ENCODE results near the gene OGFR.

OGFR gene

DNA sequence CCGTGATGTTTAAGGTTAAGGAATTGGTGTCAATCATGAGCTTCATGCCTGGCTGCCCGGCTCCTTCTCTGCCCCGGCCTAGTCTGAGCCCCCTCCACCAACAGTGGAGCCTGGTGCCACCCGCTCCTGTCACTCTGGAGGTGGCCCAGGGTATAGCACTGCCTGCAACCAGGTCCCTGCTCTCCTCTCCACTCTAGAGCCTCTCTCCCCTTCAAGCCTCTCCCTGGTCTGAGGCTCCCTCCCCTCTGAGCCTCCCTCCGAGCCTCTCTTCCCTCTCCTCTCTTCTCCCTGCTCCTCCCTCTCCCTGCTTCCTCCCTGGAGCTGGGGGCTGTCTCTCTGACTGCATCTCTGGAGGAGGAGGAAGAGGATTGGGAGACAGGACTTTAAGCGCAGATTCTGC is 39.6 kb upstream of the OGFR start:
- DNase-seq (ENCODE audit: low read depth), result no peak
- TF ChIP-seq, protein P1, sequence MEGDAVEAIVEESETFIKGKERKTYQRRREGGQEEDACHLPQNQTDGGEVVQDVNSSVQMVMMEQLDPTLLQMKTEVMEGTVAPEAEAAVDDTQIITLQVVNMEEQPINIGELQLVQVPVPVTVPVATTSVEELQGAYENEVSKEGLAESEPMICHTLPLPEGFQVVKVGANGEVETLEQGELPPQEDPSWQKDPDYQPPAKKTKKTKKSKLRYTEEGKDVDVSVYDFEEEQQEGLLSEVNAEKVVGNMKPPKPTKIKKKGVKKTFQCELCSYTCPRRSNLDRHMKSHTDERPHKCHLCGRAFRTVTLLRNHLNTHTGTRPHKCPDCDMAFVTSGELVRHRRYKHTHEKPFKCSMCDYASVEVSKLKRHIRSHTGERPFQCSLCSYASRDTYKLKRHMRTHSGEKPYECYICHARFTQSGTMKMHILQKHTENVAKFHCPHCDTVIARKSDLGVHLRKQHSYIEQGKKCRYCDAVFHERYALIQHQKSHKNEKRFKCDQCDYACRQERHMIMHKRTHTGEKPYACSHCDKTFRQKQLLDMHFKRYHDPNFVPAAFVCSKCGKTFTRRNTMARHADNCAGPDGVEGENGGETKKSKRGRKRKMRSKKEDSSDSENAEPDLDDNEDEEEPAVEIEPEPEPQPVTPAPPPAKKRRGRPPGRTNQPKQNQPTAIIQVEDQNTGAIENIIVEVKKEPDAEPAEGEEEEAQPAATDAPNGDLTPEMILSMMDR (IDR thresholded peaks at IDR 0.05; ENCODE audit: control insufficient read depth, insufficient read depth, low read depth, low read length, missing control alignments), result no peak
- no peak overlapping the region for H3K4me3 ChIP-seq (ENCODE audit: control insufficient read depth, low read depth, low read length)

DNA sequence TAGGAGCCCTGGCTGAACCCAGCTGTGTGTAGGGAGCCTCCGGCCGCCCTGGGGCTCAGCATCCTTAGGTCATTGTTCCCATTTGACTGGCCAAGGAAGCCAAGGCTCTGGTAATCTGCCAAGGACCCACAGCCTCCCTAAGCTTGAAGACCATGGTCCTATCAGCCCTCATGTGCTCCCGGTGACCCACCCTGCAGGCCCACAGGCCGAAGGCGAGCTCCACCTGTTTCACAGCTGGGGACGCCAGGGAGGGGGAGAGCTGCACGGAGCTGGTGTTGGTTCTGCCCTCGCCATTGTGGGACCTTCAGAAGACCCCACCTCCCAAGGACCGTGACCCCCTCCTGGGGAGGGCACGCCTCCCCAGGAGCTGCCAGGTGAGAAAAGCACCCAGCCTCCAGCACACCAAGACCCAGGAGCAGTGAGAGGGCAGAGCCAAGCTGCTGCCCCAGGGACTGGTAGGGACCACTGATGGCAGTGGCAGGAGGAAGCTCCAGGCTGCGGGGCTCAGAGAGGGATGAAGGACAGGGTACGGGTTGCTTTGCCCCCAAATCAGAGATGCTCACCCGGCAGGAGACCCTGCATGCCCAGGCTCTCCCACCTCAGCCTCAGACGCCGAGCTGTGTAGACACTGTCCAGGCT is 39.1 kb upstream of the OGFR start:
- no peak for DNase-seq (ENCODE audit: low read depth)

DNA sequence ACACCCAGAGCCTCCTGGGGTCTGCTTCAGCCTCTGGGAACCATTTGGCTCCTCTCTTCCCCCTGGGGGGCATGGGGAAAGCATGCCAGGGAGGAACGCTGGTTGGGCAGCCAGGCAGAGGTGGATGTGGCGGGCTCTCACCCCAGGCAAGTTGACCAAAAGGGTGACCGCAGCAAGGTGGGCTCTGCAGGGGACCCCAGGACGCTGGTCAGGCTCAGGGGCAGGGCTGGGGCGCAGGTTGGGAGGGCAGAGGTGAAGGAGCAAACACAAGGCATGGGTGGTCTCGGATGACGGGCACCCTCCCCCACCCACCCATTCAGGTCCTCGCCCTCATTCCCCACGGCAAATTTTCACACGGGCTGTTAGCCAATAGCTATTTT is 38.6 kb upstream of the OGFR start:
- no peak for DNase-seq (ENCODE audit: low read depth)

More for the DNA sequence above, 39.1 kb upstream of the OGFR start:
- H3K4me3 ChIP-seq (ENCODE audit: control insufficient read depth, low read depth, low read length), result no peak overlapping the region
- TF ChIP-seq, protein P1 (IDR thresholded peaks at IDR 0.05; ENCODE audit: control insufficient read depth, insufficient read depth, low read depth, low read length, missing control alignments), result no peak

DNA sequence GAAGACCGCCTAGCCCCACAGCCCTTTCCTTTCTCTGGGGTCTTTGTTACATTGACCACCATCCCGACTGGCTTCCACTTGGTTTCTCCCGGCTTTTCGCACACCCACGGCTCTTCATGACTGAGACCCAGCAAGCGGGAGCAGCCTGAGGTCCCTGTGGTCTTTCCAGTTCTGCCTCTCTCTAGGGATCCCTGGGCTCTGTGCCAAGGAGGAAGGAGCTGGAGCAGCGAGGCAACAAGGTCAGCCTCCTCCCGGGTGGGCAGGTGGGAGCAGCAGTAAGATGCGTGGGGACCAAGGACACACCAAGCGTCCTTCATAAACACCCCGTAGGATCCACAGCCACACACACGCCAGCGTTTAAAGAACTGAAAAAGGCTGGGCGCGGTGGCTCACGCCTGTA is 37.9 kb upstream of the OGFR start:
- TF ChIP-seq, protein P1 (IDR thresholded peaks at IDR 0.05; ENCODE audit: control insufficient read depth, insufficient read depth, low read depth, low read length, missing control alignments), result no peak
- no peak overlapping the region for H3K4me3 ChIP-seq (ENCODE audit: control insufficient read depth, low read depth, low read length)
- no peak for DNase-seq (ENCODE audit: low read depth)

More for the DNA sequence above, 38.6 kb upstream of the OGFR start:
- H3K4me3 ChIP-seq (ENCODE audit: control insufficient read depth, low read depth, low read length), result no peak overlapping the region
- TF ChIP-seq, protein P1 (IDR thresholded peaks at IDR 0.05; ENCODE audit: control insufficient read depth, insufficient read depth, low read depth, low read length, missing control alignments), result no peak

DNA sequence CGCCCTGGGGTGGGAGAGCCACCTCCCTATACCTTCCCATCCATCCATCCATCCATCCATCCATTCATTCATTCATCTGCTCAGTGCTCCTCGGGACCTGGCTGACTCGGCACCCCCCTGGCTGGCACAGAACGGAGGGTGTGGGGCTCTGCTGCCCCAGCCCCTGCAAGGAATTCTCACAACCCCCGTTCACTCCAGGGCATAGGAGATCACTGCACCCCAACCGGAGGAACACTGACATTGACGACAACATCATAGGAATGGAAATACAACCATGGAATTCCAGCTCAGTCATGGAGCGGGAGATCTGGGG is 36.4 kb upstream of the OGFR start:
- TF ChIP-seq, protein P1 (IDR thresholded peaks at IDR 0.05; ENCODE audit: control insufficient read depth, insufficient read depth, low read depth, low read length, missing control alignments), result no peak
- no peak overlapping the region for H3K4me3 ChIP-seq (ENCODE audit: control insufficient read depth, low read depth, low read length)
- no peak for DNase-seq (ENCODE audit: low read depth)

DNA sequence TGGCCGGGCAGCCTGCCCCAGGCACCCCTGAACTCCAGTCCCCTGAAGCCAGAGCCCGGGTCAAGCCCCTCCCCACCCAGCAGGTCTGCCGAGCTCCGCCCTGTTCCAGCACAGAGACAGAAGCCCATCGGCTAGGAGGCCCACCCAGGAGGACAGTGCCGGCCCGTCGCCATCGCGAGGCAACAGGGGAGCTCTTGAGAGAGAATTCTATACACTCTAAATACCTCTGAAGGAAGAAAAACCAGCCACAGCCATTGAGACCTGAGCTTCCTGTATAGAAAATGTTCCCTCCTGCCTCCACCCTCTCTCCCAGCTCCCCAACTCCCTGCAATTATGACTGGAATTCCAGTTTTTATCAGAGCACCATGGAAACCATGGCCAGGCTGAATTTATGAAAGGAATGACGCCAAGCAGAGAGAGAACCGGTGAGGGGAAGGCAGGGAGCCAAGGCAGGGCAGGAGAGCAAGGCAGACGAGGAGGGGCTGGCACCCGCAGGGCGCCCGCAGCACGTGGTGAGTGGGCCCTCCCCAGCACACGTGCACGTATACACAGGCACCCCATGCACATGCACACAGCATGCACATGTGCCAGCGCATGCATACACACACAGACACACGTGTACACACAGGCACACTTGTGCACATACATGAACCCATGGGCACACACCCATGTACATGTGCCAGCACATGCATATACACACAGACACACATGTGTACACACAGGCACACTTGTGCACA is 35.9 kb upstream of the OGFR start:
- no peak overlapping the region for H3K4me3 ChIP-seq (ENCODE audit: control insufficient read depth, low read depth, low read length)
- peak; percentile 14 for DNase-seq (ENCODE audit: low read depth)

More for the DNA sequence above, 35.9 kb upstream of the OGFR start:
- TF ChIP-seq, protein P1 (IDR thresholded peaks at IDR 0.05; ENCODE audit: control insufficient read depth, insufficient read depth, low read depth, low read length, missing control alignments), result no peak

All from AG09309 (cell line).